OCI-LY1 (cell line): ENCODE results near the gene SLC38A3.

Experiments used
- CTCF ChIP-seq: fragments of 200-600 bp; sonication (generic), shearing (Covaris generic); IDR thresholded peaks from 2 replicates; pipeline ENCODE4 v1.5.1; 2017; ENCODE audit warnings: mild to moderate bottlenecking, antibody characterized with exemption, low read length, moderate library complexity, mixed read lengths
- EZH2 ChIP-seq: fragments of 200-600 bp; sonication (generic), shearing (Covaris generic); IDR thresholded peaks from 2 replicates; pipeline ENCODE4 v1.8.0; 2017; ENCODE audit warnings: borderline replicate concordance, mixed run types, mild to moderate bottlenecking, antibody characterized with exemption, low read length, moderate library complexity, mixed read lengths

GRCh38 chr3:50258029-50258680 is 53.1 kb downstream of the SLC38A3 start:
- TF ChIP-seq EZH2 (no peak), CTCF (no peak)
